Measurements from ENCODE around the gene PYGB.

PYGB gene

DNA sequence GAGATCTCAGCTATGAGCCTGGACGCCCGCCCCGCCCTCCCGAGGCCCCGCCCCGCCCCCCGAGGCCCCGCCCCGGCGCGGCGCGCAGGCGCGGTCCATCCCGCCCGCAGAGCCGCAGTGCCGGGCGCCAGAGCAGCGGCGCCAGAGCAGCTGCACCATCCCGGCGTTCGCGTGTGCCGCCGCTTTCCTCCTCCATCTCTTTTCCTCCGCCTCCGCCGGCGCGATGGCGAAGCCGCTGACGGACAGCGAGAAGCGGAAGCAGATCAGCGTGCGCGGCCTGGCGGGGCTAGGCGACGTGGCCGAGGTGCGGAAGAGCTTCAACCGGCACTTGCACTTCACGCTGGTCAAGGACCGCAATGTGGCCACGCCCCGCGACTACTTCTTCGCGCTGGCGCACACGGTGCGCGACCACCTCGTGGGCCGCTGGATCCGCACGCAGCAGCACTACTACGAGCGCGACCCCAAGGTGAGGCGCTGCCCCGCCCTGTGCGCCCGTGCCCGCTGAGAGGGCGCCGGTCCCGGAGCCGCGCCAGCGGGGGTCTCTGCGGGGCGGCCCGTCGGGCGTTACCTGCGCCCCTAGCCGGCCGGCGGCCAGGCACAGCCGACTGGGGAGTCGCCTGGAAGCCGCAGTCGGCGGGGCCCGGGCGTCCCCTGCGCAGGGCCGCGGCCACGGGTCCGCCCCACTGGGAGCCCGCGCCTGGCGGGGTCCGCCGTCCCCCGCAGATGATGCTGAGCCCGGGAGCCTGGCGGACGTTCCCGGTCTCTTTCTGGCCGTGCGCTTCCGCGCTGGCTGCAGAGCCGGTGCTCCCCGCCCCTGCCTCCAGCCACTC, at the start of gene PYGB:
Gene PYGB, plus strand, starts transcription at position 130 of the 830 bp plus-strand sequence. Its CDS starts 94 bp downstream, at position 224.
- peak; percentile 66 for DNase-seq

DNA sequence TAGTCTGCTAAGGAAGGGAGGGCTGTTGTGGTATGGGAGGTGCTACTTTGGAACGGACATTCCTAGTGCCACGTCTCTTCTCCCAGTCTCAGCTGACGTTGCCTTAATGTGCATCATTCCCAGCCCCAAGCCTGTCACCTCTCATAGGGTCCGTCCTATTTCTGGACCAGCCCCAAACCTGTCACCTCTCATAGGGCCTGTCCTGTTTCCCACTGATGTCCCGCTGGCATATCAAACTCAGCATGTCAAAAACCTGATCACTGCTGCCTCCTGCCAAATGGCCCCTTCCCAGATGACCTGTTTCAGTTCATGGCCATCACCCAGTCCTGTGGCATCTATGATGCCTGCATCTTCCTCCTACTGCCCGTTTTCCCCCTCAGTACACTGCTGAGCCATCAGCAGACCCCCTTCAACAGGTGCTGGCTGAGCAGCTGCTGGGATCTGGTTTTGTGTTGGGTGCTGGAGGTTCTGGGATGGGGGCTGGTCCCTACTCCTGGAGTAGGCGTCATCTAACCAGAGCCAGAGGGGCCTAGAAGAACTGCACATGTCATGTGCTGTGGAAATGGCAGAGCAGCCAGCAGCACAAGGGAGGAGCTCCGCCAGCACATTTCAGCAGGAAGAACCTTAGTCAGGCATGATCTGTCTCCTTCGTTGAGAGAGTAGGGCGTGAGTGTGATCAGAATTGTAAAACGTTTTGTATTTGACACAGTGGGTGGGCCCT, 49.1 kb upstream of the PYGB start:
- DNase-seq: no peak

DNA sequence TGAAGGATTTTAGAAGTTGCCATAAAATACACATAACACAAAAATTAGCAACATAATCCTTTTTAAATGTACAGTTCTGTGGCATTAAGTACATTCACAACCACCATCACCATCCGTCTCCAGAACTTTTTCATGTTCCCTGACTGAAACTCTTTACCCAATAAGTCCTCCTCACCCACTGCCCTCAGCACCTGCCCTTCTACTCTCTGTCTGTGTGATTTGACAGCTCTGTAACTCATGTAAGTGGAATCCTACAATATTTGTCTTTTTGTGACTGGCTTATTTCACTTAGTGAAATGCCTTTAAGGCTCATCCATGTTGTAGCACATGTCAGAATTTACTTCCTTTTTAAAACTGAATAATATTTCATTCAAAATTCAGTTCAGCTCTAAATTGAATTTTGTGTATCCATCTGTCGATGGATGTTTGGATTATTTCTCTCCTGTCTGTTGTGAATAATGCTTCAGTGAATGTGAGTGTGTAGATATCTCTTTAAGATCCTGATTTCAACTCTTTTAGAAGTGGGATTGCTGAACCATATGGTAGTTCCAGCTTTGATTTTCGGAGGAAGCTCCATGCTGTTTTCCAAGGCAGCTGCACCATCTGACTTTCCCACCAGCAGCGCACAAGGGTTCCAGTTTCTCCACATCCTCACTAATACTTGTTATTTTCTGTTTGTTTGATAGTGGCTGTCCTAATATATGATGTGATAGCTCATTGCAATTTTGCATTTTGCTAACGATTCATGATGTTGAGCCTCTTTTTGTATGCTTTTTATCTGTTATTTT, 48.2 kb upstream of the PYGB start:
- DNase-seq: no peak

DNA sequence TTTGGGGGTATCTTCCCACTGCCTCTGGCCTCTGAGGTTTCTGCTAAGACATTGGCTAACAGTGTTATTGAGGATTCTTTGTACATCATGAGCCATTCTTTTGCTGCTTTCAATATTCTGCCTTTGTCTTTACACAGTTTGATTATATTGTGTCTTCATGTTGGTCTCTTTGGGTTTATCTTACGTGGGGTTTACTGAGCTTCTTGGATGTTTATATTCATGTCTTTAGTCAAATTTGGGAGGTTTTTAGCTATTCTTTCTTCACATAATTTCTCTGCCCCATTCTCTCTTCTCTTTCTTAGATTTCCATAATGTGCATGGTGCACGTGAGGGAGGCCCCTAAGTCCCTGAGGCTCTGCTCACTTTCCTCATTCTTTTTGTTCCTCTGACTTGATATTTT, 44.8 kb upstream of the PYGB start:
- no peak for DNase-seq

DNA sequence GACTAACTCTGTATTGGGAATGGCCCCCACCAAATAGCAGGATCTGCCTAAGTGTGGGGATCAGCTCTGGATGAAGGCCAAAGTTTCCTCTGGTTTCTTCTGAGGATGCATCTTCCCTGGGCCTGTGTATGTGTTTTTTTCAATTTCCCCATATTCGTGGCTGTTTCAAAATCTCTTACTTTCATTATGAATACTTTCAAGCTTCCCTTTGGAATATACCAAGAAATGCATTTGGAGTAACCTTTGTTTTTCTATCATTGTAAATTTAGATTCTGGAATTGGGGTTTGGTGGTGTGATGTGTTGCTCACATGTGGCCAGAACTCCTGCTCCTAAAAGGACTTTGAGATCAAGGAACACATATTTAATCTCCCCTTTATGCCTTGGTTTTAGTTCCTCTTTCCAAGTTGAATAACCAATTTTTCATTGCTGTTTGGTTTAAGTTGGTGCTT, 44.0 kb upstream of the PYGB start:
- DNase-seq: no peak

DNA sequence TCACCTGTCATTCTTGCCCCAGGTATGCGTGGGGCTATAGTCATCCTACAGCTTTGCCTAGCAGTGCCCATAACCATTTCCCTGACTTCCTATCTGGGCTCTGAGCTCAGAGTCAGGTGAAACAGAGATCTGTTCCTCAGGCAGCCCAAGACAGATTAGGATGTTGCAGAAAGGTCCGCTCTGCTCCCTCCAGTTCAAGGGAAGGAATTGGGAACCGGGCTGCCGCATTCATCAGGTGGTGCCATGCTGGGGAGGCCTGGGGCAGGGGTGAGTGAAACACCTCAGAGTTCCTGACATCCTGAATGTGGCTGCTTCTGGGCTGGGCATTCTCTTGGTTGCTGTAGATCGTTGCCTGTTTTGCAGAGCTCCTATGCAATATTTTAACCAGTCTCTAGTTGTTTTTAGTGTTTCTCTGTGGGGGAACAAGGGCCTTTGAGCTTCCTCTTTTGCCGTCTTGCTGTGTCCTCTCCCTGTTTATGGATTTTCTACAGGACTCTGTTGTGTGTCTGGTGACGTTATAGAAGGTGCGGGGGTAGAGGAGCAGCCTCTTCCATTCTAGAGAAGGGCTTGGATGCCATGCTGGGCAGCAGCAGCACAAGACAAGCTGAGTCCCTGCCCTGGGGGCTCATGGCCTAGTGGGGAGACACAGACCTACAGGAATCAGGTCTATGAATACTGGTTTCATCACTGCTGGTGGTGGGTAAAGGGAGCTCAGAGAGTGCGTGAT, 43.2 kb upstream of the PYGB start:
- no peak for DNase-seq

DNA sequence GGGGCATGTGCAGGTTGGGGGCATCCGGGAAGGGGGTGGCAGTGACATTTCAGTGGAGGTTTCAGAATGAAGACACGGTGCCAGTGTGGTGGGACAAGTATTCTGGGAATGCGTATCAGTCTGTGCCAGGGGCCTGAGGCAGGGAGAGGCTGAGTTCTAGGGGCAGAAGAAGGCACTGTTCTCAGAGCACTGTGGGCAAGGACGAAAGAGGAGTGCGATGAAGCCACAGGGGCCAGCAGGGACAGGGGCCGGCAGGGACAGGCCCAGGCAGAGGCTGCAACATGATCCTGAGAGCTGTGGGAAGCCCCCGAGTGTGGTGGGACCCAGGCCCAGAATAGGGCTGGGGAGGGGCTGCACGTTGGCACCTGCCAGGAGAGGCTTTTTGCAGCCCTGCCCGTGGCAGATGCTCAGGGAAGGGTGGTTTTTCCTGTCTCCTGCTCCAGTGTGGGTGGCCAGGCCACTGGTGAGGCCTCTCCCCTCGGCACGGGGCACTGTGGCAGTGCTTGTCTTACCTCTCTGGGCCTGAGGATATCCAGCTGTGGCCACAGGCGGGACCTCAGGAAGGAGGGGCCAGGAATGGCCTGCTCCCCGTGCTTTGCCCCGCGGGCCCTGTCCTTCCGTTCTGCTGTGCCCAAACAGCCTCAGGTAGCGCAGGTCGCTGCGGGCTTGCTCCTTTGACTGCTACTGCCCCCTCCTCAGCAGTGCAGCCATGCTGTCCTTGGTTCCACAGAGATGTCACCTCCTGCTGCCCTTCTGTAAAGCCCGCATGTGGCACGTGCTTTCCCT, 42.4 kb upstream of the PYGB start:
- no peak for DNase-seq

DNA sequence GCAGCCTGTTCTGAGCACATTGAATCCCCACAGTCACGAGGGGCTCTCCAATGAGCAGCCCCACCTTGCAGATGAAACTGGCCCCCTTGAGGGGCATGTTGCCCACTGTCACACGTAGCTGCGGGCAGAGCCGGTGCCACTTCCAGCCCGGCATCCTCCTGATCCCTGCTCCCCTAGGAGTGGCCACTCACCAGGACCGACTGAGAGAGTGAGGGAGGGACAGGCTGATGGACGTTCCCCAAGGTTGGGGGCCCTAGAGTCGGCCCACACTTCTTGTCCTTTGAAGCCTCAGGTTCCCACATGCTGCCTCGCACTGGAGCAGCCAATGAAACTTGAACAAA, 41.9 kb upstream of the PYGB start:
- DNase-seq: no peak

DNA sequence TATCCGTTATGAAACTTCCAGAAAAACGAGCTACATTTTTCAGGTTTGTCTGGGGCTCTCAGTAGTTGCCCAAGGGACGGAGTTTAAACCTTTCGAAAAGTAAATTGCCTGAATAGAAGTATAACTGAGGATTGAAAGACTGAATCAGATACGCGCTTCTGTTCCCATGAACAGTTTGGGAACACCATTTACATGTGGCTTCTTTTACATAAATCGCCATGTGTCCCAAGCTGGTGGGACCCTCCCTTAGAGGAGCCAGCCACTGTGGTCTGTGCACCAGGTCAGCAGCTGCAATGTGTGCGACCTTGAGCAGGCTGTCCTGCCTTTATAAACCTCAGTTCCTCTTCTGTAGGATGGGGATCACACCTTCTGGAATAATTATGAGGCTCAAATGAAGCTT, 41.3 kb upstream of the PYGB start:
- DNase-seq: no peak

DNA sequence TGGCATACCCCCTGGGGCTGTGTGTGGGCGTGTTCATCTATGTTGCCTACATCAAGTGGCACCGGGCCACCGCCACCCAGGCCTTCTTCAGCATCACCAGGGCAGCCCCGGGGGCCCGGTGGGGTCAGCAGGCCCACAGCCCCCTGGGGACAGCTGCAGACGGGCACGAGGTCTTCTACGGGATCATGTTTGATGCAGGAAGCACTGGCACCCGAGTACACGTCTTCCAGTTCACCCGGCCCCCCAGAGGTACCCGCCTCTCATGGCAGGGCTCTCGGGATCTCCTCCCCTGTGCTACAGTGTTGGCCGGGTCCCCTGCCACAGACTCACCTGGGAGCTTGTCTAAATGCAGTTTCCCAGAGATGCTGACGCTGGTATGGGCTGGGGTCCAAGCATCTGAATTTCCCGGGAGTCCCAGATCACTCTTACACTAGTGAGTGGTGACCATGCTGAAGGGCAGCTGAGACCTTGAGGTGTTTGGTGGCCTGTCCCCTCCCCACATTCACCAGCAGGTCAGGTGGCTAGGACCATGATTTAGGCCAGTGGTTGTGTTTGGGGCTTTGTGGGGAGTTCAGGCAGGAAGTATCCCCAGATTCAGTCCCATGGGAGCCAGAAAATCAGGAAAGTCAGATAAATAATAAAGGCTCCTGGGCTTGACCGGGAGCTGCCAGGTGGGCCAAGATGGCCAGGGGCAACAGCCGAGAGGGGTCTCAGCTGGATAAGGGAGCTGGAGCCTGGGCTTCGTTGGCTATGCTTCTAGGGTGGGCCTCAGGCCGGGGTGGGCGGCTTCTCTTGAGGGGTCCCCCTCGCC, 40.5 kb upstream of the PYGB start:
- DNase-seq: no peak

DNA sequence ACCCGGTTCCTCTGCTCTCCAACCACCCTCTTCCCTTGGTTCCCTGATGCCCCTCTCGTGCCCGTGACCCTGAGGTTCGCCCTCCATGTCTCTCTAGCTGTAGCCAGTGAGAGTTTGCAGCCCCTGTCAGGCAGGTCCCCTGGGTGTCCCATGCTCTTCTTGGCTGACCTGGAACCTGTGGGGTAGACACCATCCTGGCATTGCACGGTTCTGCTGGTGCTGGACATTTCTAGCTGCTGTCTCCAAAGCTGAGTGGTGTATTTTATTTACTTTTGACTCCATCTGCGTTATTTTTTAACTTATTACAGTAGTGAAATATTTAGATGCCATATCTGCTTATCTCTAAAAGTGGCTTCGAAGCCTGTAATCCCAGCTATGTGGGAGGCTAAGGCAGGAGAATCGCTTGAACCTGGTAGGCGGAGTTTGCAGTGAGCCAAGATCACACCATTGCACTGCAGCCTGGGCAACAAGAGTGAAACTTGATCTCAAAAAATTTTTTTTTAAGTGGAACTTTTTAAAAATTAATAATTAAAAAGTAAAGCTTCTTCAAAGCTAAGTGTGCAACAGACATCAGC, 39.8 kb upstream of the PYGB start:
- no peak for DNase-seq

DNA sequence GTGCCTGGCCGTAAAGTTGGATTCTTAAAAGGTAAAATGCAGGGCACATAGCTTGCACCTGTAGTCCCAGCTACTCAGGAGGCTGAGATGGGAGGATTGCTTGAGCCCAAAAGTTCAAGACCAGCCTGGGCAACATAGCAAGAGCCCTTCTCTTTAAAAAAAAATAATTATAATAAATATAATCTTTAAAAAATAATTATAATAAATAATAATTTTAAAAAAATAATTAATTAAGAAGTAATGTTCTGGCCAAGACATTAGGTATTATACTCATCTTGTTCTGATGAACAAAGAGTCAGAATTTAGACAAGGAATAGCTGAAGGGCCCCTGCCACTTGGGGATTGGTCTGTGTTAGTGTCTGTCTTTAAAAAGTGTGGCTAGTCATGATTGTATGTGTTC, 38.5 kb upstream of the PYGB start:
- no peak for DNase-seq

DNA sequence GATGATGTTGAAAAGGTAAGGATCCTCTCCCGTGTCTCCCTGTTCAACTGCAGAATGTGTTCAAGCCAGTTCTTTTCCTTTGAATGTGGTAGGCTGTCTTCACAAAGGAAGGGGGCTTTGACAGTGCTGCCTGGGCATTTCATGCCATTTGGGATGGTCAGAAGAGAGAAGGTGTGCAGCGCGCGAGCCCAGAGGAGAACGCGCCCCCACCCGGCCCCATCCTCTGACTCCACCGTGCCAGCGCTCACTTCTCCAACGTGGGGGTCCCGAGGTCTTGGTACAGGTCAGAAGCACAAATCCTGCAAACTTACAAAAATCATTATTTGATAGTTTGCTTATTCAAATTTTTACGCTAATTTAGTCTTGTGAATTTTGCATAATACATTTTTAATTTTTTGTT, 38.0 kb upstream of the PYGB start:
- DNase-seq: no peak

DNA sequence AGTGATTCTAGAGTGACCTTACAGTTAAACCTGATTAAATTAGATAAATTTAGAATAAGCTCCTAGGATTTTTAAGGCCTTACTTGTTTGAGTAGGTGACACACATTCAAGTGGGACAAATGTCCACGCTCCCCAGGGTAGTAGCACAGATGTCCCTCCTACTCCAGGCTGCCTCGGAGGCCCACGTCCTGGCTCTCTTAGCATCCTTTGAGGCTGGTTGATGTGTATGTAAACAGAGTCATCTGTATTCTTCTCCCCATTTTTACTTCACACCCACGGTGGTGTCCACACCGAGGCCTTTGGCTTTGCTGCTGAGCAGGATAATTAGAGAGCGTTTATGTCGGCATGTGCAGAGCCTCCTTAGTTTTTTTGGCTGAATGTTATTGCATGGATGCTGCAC, 36.6 kb upstream of the PYGB start:
- no peak for DNase-seq

DNA sequence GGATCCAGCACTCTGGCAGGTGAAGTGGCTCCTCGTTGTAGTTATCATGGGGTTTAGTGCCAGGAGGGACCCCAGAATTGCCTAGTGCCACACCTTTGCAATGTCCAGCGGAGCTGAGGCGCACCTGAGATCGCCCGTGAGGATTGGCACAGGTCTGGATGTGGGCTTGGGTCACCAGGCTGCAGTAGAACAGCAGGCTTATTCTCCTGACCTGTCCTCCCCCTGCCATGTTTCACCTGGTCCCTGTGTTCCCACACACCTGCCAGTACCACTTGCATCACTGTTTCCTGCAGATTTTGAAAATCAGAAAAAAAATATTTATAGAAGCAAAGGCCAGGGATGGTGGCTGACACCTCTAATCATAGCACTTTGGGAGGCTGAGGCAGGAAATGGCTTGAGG, 35.6 kb upstream of the PYGB start:
- DNase-seq: no peak

DNA sequence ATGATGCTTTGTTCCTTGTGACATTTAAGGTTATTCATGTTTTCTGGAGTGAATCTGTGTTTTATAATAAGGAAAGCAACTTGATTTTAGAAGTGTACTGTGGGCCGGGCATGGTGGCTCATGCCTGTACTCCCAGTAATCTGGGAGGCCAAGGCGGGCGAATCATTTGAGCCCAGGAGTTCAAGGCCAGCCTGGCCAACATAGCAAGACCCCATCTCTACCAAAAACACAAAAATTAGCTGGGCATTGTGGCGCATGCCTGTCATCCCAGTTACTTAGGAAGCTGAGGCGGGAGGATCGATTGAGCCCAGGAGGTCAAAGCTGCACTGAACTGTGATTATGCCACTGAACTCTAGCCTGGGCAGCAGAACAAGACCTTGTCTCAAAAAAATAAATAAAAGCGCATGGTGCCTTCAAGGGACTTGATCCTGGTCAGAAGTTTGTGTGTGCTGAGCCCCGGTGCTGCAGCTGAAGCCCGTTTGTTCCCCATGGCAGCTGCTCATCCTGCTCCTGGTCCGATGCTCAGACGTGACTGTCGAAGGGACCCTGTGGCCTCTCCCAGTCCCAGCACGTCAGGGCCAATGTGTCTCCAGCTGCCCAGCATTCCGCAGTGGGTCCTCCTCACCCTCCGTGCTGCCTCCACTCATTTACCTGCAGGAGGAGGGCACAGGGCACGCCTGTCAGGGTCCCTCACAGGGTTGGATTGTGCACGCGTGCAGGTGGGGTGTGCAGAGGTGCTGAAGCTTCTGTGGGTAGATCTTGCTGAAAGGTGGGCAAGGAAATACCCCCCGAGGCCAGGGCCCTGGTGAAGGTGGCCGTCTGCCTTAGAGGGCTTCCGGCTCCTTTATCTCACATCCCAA, 34.1 kb upstream of the PYGB start:
- no peak for DNase-seq

DNA sequence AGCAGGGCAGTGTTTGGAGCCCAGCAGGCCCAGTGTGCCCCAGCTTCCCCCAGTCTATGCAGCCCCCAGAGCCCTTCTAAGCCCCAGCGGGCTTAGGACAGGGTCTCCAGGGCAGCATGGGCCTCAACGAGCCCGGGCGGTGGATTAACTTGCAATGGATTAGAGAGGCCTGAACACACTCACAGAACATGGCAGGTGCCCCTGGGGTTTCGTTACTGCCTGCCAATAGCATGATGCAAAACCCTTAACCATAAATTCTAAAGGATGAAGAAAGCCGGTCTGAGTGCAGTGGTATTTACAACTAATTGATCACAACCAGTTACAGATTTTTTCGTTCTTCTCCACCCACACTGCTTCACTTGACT, 33.5 kb upstream of the PYGB start:
- DNase-seq: no peak

DNA sequence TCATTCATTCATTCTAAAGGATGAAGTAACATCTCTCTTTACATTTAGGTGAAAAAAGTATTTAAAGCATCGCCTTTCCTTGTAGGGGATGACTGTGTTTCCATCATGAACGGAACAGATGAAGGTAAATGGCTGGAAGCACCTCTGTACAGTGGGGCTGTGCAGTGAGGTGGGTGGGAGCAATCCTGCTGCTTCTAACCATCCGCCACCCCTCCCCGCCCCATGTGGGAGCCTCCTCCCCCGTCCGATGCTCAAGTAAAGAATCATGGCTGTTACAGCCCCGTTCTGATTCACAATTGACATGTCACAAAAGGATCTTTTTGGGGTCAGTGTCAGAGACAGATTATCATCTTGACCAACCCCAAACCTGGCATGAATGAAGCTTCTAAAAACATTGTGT, 33.1 kb upstream of the PYGB start:
- DNase-seq: no peak

DNA sequence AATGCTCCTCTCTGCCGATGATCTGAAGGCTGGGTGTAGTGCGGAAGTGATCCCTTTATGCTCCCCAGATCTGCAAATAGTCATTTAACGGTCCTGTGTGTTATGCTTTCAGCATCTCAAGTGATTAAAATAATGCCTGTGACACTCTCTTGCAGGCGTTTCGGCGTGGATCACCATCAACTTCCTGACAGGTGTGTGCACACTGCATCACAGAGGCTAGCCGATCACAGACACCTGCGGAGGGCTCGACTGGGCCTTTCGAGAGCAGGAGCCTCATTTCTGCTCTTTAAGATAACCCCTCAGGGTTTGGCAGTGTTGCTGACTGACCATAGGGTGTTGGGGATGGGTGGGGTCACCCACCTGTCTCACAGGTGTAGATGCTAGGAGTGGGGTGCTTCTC, 32.4 kb upstream of the PYGB start:
- DNase-seq: no peak

Measured in CD4-positive, alpha-beta T cell treated with Interleukin-4 for 4 hours (primary cell).